Fibroblast of skin of back (primary cell): Measurements from ENCODE around the gene MUC4.
"Not testable (repeated sequence)": the region's sequence is repeated elsewhere in the genome, so short reads cannot be mapped to it uniquely, and the experiment has no call there.

Experiments
- DNase-seq: peaks from one replicate; pipeline ENCODE4 v3.0.0-alpha.2; 2013

MUC4 gene

DNA sequence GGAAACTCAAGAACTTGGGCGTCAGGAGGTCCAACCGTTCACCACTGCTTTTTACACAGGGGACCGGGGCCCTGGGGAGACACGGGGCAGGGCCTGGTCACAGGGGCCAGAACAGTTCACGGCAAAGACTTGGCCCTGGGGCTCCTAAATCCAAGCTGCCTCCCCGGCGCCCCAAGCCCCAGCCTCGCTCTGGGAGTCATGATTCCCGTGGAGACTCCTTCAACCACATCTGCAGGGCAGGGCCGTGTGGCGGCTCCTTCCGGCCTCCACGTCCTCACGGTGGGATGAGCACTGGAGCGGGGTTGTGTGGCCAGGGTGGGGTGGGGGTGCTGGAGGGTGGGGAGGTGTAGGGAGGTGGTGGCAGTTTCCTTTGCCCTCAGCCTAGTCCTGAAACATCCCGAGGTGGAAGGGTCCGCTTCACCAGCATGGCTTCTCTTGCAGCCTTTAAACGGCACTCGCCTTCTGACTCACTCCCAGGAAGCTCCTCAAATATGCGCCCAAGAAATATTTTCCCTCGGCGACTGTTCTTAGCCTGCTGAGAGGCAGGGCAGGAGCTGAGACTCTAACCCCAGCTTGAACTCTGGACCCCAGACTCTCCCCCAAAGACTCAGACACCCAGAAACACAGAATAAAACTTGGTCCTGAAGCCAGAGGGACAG is 1.8 kb downstream of the MUC4 start:
- DNase-seq = peak; percentile 59

- DNase-seq = no peak
These were observed 2.4 kb downstream of the MUC4 start for GRCh38 chr3:195809291-195809785.

DNA sequence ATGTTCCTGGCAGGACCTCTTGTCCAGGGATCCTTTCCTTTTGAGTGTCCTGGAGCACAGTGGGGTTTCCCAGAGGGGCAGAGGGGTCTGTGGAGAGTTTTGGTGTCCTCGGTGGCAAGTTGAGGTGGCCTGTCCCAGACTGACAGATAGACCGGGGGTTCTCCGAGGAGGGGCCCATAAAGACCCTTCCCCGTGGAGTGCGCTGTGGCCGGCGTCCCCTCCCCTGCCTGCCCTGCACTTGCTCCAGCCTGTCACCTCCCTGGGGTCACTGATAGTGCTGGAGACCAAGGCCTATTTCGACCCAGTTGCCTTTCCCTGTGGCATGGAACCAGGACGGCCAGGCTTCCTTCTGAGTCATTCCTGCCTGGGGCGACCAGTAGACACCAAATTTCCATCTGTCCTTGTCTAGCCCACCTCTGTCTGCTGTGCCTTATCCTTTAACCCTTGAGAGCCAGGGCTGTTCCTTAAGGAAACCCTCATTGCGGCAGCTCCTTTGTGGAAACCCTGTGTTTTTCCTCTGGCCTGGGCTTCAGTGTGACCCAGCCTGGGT is 2.9 kb downstream of the MUC4 start:
- DNase-seq = no peak

- no peak for DNase-seq
These were observed 4.0 kb downstream of the MUC4 start for GRCh38 chr3:195807681-195808121.

- DNase-seq = no peak
These were observed 4.9 kb downstream of the MUC4 start for GRCh38 chr3:195806916-195807231.

- no peak for DNase-seq
These were observed 5.4 kb downstream of the MUC4 start for GRCh38 chr3:195806211-195806915.

DNA sequence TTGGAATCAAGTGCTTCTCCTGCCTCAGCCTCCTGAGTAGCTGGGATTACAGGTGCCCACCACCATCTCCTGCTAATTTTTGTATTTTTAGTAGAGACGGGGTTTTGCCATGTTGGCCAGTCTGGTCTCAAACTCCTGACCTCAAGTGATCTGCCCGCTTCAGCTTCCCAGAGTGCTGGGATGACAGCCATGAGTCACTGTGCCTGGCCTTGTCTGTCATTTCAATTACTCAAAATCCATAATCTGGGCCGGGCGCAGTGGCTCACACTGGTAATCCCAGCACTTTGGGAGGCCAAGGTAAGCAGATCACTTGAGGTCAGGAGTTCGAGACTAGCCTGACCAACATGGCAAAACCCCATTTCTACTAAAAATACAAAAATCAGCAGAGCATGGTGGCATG is 6.1 kb downstream of the MUC4 start:
- DNase-seq = not testable (repeated sequence)

DNA sequence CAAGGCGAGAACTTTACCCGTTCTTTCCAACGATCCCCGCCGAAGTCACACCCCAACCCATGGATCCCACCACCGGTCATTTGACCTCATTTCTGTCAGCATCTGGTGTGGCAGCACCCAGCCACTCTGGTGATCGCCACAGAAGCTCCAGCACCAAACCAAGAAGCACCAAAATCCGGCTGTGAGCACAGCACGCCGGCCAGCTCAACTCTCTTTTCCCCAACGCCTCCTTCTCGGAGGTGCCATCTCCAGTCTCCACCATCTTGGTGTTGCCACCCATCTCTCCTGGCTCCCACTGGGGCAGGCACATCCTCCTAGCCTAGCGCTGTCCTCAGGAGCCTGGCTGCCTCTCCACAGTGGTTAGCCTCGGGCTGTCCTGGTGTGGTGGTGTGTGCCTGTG is 6.5 kb downstream of the MUC4 start:
- DNase-seq = no peak

DNA sequence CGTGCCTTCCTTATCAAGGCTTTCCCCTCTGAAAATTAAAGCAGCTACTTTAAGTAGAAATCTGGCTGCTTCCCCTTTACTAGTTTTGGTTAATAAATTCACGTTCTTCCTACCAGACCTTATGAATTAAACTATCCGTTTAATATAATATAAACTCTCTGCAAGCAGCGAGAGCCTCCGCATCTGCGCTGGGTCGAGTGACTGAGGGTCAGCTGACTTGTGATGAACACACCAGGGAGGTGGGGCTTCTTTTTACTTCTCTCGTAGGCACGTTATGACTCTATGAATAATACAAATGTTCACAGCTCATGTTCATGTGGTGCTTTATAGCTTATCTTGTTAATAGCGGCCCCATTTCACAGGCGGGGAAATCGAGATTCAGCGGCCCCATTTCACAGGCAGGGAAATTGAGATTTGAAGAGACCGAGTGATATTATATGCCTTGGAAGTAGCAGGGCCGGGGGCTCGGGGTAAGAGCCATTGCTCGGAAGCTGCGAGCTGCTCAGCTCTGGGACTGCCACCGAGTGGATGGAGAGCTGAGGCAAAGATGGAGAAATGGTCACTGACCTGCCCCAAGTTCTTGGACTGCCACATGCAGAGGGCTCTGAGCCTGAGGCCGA is 8.3 kb downstream of the MUC4 start:
- DNase-seq = no peak

DNA sequence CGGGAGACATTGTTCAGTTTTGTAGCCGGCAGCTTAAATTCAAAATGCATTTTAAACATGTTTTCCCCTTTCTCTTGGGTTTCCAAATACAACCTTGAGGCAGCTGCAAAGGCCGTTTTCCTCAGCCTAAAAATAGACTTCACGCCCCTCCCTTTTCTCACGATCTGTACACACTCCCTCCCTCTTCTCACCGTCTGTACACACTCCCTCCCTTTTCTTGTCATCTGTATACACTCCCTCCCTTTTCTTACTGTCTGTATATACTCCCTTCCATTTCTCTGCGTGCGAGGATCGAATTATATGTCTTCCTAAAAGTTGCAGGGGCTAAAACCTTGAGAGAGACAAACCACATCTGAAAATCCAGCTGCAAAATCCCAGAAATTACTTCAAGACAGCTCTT is 8.9 kb downstream of the MUC4 start:
- no peak for DNase-seq

GRCh38 chr3:195802261-195802701 is 9.4 kb downstream of the MUC4 start:
- no peak for DNase-seq

GRCh38 chr3:195801251-195802183 is 10.2 kb downstream of the MUC4 start:
- DNase-seq = no peak

DNA sequence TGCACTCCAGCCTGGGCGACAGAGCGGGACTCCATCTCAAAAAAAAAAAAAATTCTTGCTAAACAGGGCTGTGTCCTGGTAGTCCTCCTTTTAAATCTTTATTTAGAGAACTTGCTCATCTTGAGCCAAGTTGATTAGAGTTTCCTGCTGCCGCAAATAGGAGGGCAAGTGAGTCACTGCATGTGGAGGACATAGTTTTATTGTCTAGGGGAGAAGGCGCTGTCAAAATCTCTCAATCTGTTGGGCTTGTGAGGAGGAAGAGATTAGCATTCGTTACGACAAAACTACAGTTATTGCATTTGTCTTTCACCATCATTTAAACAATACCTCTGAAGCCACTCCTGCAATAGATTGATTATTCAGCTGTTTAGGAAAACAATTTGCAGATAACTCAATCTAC is 11.5 kb downstream of the MUC4 start:
- DNase-seq = no peak

DNA sequence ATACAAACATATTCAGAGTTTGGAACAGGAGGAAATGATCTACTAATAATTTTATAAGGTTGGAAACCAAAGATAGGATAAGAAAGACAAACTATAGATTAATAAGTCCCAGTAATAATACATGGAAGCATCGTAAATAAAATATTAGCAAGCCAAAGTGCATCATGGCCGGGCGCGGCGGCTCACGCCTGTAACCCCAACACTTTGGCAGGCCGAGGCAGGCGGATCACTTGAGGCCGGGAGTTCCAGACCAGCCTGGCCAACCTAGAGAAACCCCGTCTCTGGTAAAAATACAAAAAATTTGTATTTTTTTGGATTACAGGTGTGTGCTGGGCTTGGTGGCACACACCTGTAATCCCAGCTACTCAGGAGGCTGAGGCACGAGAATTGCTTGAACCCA is 14.9 kb downstream of the MUC4 start:
- DNase-seq = no peak

GRCh38 chr3:195794708-195795107 is 17.0 kb downstream of the MUC4 start:
- DNase-seq = peak; percentile 16

DNA sequence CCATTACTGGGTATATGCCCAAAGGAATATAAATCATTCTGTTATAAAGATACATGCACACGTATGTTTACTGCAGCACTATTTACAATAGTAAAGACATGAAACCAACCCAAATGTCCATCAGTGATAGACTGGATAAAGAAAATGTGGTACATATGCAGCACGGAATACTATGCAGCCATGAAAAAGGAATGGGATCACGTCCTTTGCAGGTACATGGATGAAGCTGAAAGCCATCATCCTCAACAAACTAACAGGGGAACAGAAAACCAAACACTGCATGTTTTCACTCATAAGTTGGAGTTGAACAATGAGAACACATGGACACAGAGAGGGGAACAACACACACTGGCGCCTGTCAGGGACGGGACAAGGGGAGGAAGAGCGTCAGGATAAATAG is 19.1 kb downstream of the MUC4 start:
- not testable (repeated sequence) for DNase-seq

DNA sequence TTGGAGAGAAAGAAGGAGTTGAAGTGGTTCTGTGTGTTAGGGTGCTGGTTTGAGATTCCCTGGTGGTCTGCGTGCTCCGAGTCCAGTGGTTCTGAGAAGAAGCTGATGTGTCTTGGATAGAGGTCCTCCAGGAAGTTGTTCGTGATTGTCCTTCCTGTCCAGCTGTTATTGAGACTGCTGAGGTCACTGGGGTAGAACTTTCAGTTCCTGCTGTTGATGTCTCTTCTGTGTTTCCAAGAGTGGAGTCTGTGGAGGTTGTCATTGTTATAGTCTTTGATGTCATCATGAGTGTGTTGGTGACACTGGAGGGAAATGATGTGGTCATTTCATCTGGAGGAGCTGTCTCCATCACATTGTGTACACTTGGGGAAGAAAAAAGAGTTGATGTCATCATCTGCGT is 20.8 kb downstream of the MUC4 start:
- no peak for DNase-seq

GRCh38 chr3:195788711-195789581 is 22.8 kb downstream of the MUC4 start:
- no peak for DNase-seq

DNA sequence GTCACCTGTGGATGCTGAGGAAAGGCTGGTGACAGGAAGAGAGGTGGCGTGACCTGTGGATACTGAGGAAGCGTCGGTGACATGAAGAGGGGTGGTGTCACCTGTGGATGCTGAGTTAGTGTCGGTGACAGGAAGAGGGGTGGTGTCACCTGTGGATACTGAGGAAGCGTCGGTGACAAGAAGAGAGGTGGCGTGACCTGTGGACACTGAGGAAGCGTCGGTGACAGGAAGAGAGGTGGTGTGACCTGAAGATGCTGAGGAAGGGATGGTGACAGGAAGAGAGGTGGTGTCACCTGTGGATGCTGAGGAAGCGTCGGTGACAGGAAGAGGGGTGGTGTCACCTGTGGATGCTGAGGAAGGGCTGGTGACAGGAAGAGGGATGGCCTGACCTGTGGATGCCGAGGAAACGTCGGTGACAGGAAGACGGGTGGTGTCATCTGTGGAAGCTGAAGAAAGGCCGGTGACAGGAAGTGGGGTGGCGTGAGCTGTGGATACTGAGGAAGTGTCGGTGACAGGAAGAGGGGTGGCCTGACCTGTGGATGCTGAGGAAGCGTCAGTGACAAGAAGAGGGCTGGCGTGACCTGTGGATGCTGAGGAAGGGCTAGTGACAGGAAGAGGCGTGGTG is 25.8 kb downstream of the MUC4 start:
- DNase-seq = not testable (repeated sequence)

DNA sequence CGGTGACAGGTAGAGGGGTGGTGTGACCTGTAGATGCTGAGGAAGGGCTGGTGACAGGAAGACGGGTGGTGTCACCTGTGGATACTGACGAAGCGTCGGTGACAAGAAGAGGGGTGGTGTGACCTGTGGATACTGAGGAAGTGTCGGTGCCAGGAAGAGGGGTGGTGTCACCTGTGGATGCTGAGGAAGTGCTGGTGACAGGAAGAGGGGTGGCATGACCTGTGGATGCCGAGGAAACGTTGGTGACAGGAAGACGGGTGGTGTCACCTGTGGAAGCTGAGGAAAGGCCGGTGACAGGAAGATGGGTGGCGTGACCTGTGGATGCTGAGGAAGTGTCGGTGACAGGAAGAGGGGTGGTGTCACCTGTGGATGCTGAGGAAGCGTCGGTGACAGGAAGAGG is 27.7 kb downstream of the MUC4 start:
- DNase-seq = not testable (repeated sequence)

- not testable (repeated sequence) for DNase-seq
These were observed 30.5 kb downstream of the MUC4 start for GRCh38 chr3:195781236-195781635.
